Neural cell (in vitro differentiated cells): ENCODE measurements around the gene MFRP. TPM values are rescaled to one million over a fixed set of nuclear protein-coding genes. Genes with fewer than 3 reads are reported as not detected.

Source experiments
- H2AFZ ChIP-seq: fragments of 200-600, 300-800 bp; sonication (generic), shearing (Covaris generic); 2 replicates; pipeline ENCODE4 v1.6.0; 2014; ENCODE audit warnings: low read depth, mild to moderate bottlenecking, antibody characterized with exemption, low read length, moderate library complexity
- H3F3A ChIP-seq: fragments of 200-600 bp; shearing (Covaris generic); 2 replicates; pipeline ENCODE4 v1.6.1; 2016; ENCODE audit warnings: mild to moderate bottlenecking, moderate library complexity, mixed read lengths, antibody characterized with exemption, low read length; ENCODE audit not compliant: insufficient read depth, poor library complexity, severe bottlenecking
- H3K27ac ChIP-seq: fragments of 200-600, 300-800 bp; sonication (generic), shearing (Covaris generic); 2 replicates; pipeline ENCODE4 v1.5.1; 2014; ENCODE audit warnings: mild to moderate bottlenecking, low read length, moderate library complexity
- H3K27me3 ChIP-seq: fragments of 300-800, 200-600 bp; sonication (generic), shearing (Covaris generic); 2 replicates; pipeline ENCODE4 v1.6.0; 2014; ENCODE audit warnings: mild to moderate bottlenecking, low read depth, low read length, moderate library complexity; ENCODE audit not compliant: insufficient read depth
- H3K36me3 ChIP-seq: fragments of 300-800, 200-600 bp; sonication (generic), shearing (Covaris generic); 2 replicates; pipeline ENCODE4 v1.5.1; 2014; ENCODE audit warnings: mild to moderate bottlenecking, antibody characterized with exemption, low read length, moderate library complexity; ENCODE audit not compliant: insufficient read depth
- H3K4me2 ChIP-seq: fragments of 300-800, 200-600 bp; sonication (generic), shearing (Covaris generic); 2 replicates; pipeline ENCODE4 v1.6.0; 2014; ENCODE audit warnings: mild to moderate bottlenecking, low read length
- H3K4me3 ChIP-seq: fragments of 300-800, 200-600 bp; sonication (generic), shearing (Covaris generic); 2 replicates; pipeline ENCODE4 v1.5.1; 2014; ENCODE audit warnings: mild to moderate bottlenecking, low read length, moderate library complexity
- H3K79me2 ChIP-seq: fragments of 200-600 bp; shearing (Covaris generic); replicated peaks from 2 replicates; pipeline ENCODE4 v1.6.0; 2014; ENCODE audit warnings: mild to moderate bottlenecking, low read length, moderate library complexity; ENCODE audit not compliant: insufficient read depth
- H3K9ac ChIP-seq: fragments of 300-800, 200-600 bp; sonication (generic), shearing (Covaris generic); 2 replicates; pipeline ENCODE4 v1.6.1; 2016; ENCODE audit warnings: mild to moderate bottlenecking, low read length, mixed read lengths
- H3K9me2 ChIP-seq: fragments of 200-600 bp; shearing (Covaris generic); 2 replicates; pipeline ENCODE4 v1.6.1; 2016; ENCODE audit warnings: mild to moderate bottlenecking, low read length, mixed read lengths; ENCODE audit not compliant: insufficient read depth
- H3K9me3 ChIP-seq: fragments of 200-600, 300-800 bp; sonication (generic), shearing (Covaris generic); 2 replicates; pipeline ENCODE4 v1.6.1; 2016; ENCODE audit warnings: mild to moderate bottlenecking, mixed run types, low read length, moderate library complexity, mixed read lengths
- H4K20me1 ChIP-seq: fragments of 200-600 bp; shearing (Covaris generic); 2 replicates; pipeline ENCODE4 v1.6.1; 2016; ENCODE audit warnings: mild to moderate bottlenecking, mixed run types; ENCODE audit not compliant: insufficient read depth
- EP300 ChIP-seq: fragments of 450-650 bp; conservative IDR thresholded peaks from 2 replicates; pipeline ENCODE4 v1.6.1; 2014; ENCODE audit warnings: antibody characterized with exemption, mild to moderate bottlenecking, moderate library complexity; ENCODE audit not compliant: poor library complexity, severe bottlenecking
- EZH2 ChIP-seq: fragments of 200-600, 300-800 bp; shearing (Covaris generic), sonication (generic); IDR thresholded peaks from 2 replicates; pipeline ENCODE4 v1.6.1; 2014; ENCODE audit warnings: antibody characterized with exemption, low read length, borderline replicate concordance, mild to moderate bottlenecking; ENCODE audit not compliant: insufficient read depth, poor library complexity, severe bottlenecking
- MXI1 ChIP-seq: fragments of 450-650 bp; conservative IDR thresholded peaks from 2 replicates; pipeline ENCODE4 v1.6.1; 2014; ENCODE audit warnings: antibody characterized with exemption, mild to moderate bottlenecking; ENCODE audit not compliant: poor library complexity, severe bottlenecking
- POLR2AphosphoS5 ChIP-seq: IDR thresholded peaks from 2 replicates; pipeline ENCODE4 v1.6.1; 2012
- RAD21 ChIP-seq: fragments of 450-650 bp; conservative IDR thresholded peaks from 2 replicates; pipeline ENCODE4 v1.6.1; 2014; ENCODE audit warnings: antibody characterized with exemption, mild to moderate bottlenecking, moderate library complexity
- SMC3 ChIP-seq: fragments of 450-650 bp; conservative IDR thresholded peaks from 2 replicates; pipeline ENCODE4 v1.6.1; 2014; ENCODE audit warnings: antibody characterized with exemption, mild to moderate bottlenecking, moderate library complexity; ENCODE audit not compliant: poor library complexity
- TAF1 ChIP-seq: IDR thresholded peaks from 2 replicates; pipeline ENCODE4 v1.6.1; 2012; ENCODE audit warnings: low read depth
- polyA plus RNA-seq: library from polyadenylated mRNA; depleted of rRNA; stranded (reverse); fragments of >200 nt; gene quantifications from 2 replicates; pipeline ENCODE4 v1.2.3, GENCODE V29; 2014
- TF ChIP-seq, protein P1 (sequence below): IDR thresholded peaks from 2 replicates; pipeline ENCODE4 v1.6.1; 2012; ENCODE audit warnings: borderline replicate concordance
- TF ChIP-seq, protein P2 (sequence below): fragments of 450-650 bp; IDR thresholded peaks from 2 replicates; pipeline ENCODE4 v1.5.1; 2014; ENCODE audit warnings: antibody characterized with exemption, mild to moderate bottlenecking, moderate library complexity; ENCODE audit not compliant: poor library complexity, severe bottlenecking

The MFRP gene
- polyA plus RNA-seq, 1 donor from 2014 or later: not detected

DNA sequence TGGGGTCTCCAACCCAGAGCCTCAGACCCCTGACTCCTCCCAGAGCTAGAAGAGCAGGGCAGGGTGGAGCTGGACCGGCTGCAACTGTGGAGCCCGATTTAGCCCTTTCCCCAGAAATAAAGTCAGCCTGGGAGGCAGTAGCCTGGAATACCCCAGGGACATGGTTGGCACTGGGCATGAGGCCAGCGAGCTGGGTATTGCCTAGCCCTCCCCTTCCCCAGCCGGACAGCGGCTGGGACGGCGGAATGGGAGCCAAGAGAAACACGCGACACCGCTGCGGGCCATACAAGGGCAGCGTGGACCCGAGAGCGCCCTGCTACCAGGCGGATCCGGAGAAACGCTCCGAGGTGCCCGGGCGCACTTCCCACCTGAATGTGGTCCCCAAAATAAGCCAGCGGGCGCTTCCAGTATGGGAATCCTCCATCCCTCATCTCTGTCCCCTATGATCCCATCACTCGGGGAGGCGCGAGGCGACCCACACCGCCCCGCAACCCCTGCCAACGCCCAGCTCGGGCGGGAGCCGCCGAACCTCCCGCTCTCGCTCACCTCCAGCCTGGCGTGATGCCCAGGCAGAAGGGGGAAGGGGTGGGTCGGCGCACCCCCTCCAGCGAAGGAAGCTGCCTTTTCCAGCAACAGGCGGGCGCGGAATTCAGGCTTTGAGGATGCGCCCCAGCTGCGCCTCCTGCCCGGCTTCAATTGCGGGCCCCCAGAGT is 30.3 kb downstream of the MFRP start:
- peak overlapping the region; percentile 62 for H3K4me2 ChIP-seq
- H2AFZ ChIP-seq: peak overlapping the region; percentile 33
- no peaks in the 10 kb centered on the region for H3K36me3 ChIP-seq
- no peaks in the 10 kb centered on the region for H3K9me3 ChIP-seq
- H4K20me1 ChIP-seq: no peaks in the 10 kb centered on the region
- H3K9ac ChIP-seq: peak overlapping the region; percentile 50
- peak overlapping the region; percentile 78 for H3K4me3 ChIP-seq
- H3K9me2 ChIP-seq: no peaks in the 10 kb centered on the region
- no peak overlapping the region for H3K27ac ChIP-seq
- TF ChIP-seq EZH2 (peak; percentile 29), TAF1 (no peak), POLR2AphosphoS5 (no peak), RAD21 (no peak), MXI1 (no peak)
- TF ChIP-seq, protein P1, sequence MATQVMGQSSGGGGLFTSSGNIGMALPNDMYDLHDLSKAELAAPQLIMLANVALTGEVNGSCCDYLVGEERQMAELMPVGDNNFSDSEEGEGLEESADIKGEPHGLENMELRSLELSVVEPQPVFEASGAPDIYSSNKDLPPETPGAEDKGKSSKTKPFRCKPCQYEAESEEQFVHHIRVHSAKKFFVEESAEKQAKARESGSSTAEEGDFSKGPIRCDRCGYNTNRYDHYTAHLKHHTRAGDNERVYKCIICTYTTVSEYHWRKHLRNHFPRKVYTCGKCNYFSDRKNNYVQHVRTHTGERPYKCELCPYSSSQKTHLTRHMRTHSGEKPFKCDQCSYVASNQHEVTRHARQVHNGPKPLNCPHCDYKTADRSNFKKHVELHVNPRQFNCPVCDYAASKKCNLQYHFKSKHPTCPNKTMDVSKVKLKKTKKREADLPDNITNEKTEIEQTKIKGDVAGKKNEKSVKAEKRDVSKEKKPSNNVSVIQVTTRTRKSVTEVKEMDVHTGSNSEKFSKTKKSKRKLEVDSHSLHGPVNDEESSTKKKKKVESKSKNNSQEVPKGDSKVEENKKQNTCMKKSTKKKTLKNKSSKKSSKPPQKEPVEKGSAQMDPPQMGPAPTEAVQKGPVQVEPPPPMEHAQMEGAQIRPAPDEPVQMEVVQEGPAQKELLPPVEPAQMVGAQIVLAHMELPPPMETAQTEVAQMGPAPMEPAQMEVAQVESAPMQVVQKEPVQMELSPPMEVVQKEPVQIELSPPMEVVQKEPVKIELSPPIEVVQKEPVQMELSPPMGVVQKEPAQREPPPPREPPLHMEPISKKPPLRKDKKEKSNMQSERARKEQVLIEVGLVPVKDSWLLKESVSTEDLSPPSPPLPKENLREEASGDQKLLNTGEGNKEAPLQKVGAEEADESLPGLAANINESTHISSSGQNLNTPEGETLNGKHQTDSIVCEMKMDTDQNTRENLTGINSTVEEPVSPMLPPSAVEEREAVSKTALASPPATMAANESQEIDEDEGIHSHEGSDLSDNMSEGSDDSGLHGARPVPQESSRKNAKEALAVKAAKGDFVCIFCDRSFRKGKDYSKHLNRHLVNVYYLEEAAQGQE: no peak
- peaks cover 29% of the 10 kb centered on the region for H3K27me3 ChIP-seq
- H3F3A ChIP-seq: no peaks in the 10 kb centered on the region
- H3K79me2 ChIP-seq: no peaks in the 10 kb centered on the region

DNA sequence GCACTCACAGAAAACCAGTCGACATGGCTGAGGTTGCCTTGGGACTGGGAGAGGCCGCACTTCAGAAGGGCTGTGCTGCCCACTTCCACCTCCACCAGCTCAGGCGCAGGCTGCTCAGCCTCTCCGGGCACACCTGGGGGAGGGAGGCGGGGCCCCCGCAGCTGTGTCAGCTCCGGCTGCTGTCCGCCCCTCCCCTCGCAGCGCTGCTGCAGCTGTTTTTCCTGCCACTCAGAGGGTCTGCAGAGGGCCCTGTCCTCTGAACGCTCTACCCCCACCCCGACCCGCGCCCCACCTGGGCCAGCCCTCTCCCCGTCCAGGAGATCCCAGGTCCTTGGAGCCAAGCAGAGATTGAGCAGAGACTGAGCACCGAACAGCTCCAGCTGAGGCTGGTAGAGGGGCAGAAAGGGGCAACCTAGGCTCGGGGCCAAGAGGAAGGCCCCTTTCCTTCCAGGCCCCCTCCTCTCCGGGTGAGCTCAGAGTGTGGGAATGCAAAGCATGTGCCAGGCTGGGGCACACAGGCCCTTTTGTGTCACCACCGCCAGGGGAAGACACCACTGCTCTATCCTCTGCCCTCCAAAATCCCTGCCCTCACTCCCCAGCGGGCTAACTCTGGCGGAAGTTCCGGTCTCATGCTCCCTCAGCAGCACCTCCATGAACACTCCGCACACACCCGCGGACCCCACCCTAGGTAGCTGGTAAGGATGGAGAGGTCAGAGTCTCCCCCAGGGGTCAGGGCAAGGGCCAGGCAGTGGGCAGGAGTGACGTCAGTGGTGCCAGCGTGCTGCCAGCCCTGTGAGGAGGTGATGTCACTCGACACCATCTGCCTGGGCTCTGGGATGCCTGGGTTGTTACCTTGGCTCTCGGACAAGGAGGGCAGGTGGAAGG is 31.1 kb downstream of the MFRP start:
- Histone ChIP-seq H3K9me2 (no peaks in the 10 kb centered on the region), H2AFZ (no peak overlapping the region), H3K9ac (no peak overlapping the region), H3K79me2 (no peaks in the 10 kb centered on the region), H3K9me3 (no peaks in the 10 kb centered on the region), H4K20me1 (no peaks in the 10 kb centered on the region), H3K4me3 (peak overlapping the region; percentile 78), H3K4me2 (no peak overlapping the region), H3K27me3 (peaks cover 29% of the 10 kb centered on the region), H3K27ac (no peak overlapping the region), H3F3A (no peaks in the 10 kb centered on the region), H3K36me3 (no peaks in the 10 kb centered on the region)
- no peak for TF ChIP-seq EZH2

DNA sequence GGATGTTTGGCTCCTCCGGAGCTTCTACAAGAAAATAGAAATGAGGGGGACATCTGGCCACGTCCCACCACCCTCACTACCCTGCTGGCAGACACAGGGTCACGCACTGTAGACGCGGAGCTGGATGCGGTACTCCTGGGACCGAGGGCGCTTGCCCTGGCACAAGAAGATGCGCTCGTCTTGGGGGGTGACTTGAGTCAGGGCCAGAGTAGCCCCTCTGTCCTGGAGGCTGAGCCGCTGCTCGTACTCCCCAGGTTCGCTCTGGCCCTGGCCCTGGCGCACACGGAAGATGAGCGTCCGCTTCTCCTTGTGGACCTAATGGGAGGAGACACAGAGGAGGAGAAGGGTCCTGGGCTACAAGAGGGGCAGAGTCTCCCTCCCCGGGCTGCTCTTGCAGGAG is 31.8 kb downstream of the MFRP start:
- H2AFZ ChIP-seq: no peak overlapping the region

More for the DNA sequence above, 31.8 kb downstream of the MFRP start:
- Histone ChIP-seq H3K9ac (no peak overlapping the region), H3K27ac (no peak overlapping the region), H3K27me3 (peaks cover 29% of the 10 kb centered on the region), H3K4me2 (no peak overlapping the region), H3K79me2 (no peaks in the 10 kb centered on the region), H3K4me3 (no peak overlapping the region), H3K9me2 (no peaks in the 10 kb centered on the region), H3K9me3 (no peaks in the 10 kb centered on the region), H3F3A (no peaks in the 10 kb centered on the region), H3K36me3 (no peaks in the 10 kb centered on the region), H4K20me1 (no peaks in the 10 kb centered on the region)
- TF ChIP-seq POLR2AphosphoS5 (no peak), RAD21 (no peak), SMC3 (no peak), EZH2 (no peak), EP300 (no peak), MXI1 (no peak), TAF1 (no peak)
- TF ChIP-seq, protein P1: no peak
- TF ChIP-seq, protein P2, sequence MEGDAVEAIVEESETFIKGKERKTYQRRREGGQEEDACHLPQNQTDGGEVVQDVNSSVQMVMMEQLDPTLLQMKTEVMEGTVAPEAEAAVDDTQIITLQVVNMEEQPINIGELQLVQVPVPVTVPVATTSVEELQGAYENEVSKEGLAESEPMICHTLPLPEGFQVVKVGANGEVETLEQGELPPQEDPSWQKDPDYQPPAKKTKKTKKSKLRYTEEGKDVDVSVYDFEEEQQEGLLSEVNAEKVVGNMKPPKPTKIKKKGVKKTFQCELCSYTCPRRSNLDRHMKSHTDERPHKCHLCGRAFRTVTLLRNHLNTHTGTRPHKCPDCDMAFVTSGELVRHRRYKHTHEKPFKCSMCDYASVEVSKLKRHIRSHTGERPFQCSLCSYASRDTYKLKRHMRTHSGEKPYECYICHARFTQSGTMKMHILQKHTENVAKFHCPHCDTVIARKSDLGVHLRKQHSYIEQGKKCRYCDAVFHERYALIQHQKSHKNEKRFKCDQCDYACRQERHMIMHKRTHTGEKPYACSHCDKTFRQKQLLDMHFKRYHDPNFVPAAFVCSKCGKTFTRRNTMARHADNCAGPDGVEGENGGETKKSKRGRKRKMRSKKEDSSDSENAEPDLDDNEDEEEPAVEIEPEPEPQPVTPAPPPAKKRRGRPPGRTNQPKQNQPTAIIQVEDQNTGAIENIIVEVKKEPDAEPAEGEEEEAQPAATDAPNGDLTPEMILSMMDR: no peak
